ENCODE results near the gene TENM4. TPM values are rescaled to one million over a fixed set of nuclear protein-coding genes. Genes with fewer than 3 reads are reported as not detected.

Gene TENM4
- polyA plus RNA-seq, 1 donor from 2014 or later, result 16.8 TPM

- Histone ChIP-seq H3K9me3 (ENCODE audit: low read length) (no peaks in the 10 kb centered on the region), H3F3A (ENCODE audit: insufficient read depth, low read length, poor library complexity, severe bottlenecking) (peaks cover 7% of the 10 kb centered on the region), H3K36me3 (ENCODE audit: insufficient read depth, low read length) (no peaks in the 10 kb centered on the region), H3K27me3 (ENCODE audit: insufficient read depth, low read depth, low read length) (no peaks in the 10 kb centered on the region), H4K20me1 (ENCODE audit: insufficient read depth) (no peaks in the 10 kb centered on the region), H3K27ac (ENCODE audit: low read length) (peak overlapping the region; percentile 96), H3K9me2 (ENCODE audit: insufficient read depth, low read length) (no peaks in the 10 kb centered on the region), H3K4me3 (ENCODE audit: low read length) (peak overlapping the region; percentile 51), H3K79me2 (replicated peaks; ENCODE audit: insufficient read depth, low read length) (peaks cover 14% of the 10 kb centered on the region), H2AFZ (ENCODE audit: low read depth, low read length) (no peak overlapping the region), H3K4me2 (ENCODE audit: low read length) (peak overlapping the region; percentile 65), H3K9ac (ENCODE audit: low read length) (peak overlapping the region; percentile 63)
- TF ChIP-seq REST (IDR thresholded peaks at IDR 0.05; ENCODE audit: borderline replicate concordance) (peak; percentile 80), EP300 (conservative IDR thresholded peaks at IDR 0.05; ENCODE audit: poor library complexity, severe bottlenecking) (peak; percentile 94), RAD21 (conservative IDR thresholded peaks at IDR 0.05) (peak; percentile 22), MXI1 (conservative IDR thresholded peaks at IDR 0.05; ENCODE audit: poor library complexity, severe bottlenecking) (no peak), POLR2AphosphoS5 (IDR thresholded peaks at IDR 0.05) (peak; percentile 77)
Measured at GRCh38 chr11:79369055-79369454, 71.8 kb downstream of the TENM4 start.

- Histone ChIP-seq H3K9me2 (ENCODE audit: insufficient read depth, low read length) (no peaks in the 10 kb centered on the region), H4K20me1 (ENCODE audit: insufficient read depth) (no peaks in the 10 kb centered on the region), H2AFZ (ENCODE audit: low read depth, low read length) (no peak overlapping the region), H3K4me2 (ENCODE audit: low read length) (peak overlapping the region; percentile 36), H3K9ac (ENCODE audit: low read length) (peak overlapping the region; percentile 63), H3K9me3 (ENCODE audit: low read length) (no peaks in the 10 kb centered on the region), H3K36me3 (ENCODE audit: insufficient read depth, low read length) (no peaks in the 10 kb centered on the region), H3K4me3 (ENCODE audit: low read length) (peak overlapping the region; percentile 51), H3K27me3 (ENCODE audit: insufficient read depth, low read depth, low read length) (no peaks in the 10 kb centered on the region), H3K79me2 (replicated peaks; ENCODE audit: insufficient read depth, low read length) (peaks cover 18% of the 10 kb centered on the region), H3F3A (ENCODE audit: insufficient read depth, low read length, poor library complexity, severe bottlenecking) (peaks cover 7% of the 10 kb centered on the region), H3K27ac (ENCODE audit: low read length) (peak overlapping the region; percentile 96)
- TF ChIP-seq POLR2AphosphoS5 (IDR thresholded peaks at IDR 0.05), result no peak
- no peak for TF ChIP-seq RAD21 (conservative IDR thresholded peaks at IDR 0.05)
- no peak for TF ChIP-seq MXI1 (conservative IDR thresholded peaks at IDR 0.05; ENCODE audit: poor library complexity, severe bottlenecking)
- no peak for TF ChIP-seq TAF1 (IDR thresholded peaks at IDR 0.05; ENCODE audit: low read depth)
Measured at GRCh38 chr11:79367844-79368243, 73.0 kb downstream of the TENM4 start.

- H3K27me3 ChIP-seq (ENCODE audit: insufficient read depth, low read depth, low read length), result no peaks in the 10 kb centered on the region
- peaks cover 18% of the 10 kb centered on the region for H3K79me2 ChIP-seq (replicated peaks; ENCODE audit: insufficient read depth, low read length)
- H2AFZ ChIP-seq (ENCODE audit: low read depth, low read length), result no peak overlapping the region
- H3K27ac ChIP-seq (ENCODE audit: low read length), result peak overlapping the region; percentile 96
- no peaks in the 10 kb centered on the region for H3K36me3 ChIP-seq (ENCODE audit: insufficient read depth, low read length)
- H3K4me3 ChIP-seq (ENCODE audit: low read length), result no peak overlapping the region
- H3K9ac ChIP-seq (ENCODE audit: low read length), result no peak overlapping the region
- no peak for TF ChIP-seq RAD21 (conservative IDR thresholded peaks at IDR 0.05)
- TF ChIP-seq TAF1 (IDR thresholded peaks at IDR 0.05; ENCODE audit: low read depth), result no peak
- TF ChIP-seq EP300 (conservative IDR thresholded peaks at IDR 0.05; ENCODE audit: poor library complexity, severe bottlenecking), result no peak
- no peaks in the 10 kb centered on the region for H3K9me3 ChIP-seq (ENCODE audit: low read length)
- no peaks in the 10 kb centered on the region for H4K20me1 ChIP-seq (ENCODE audit: insufficient read depth)
- no peak overlapping the region for H3K4me2 ChIP-seq (ENCODE audit: low read length)
- H3K9me2 ChIP-seq (ENCODE audit: insufficient read depth, low read length), result no peaks in the 10 kb centered on the region
- peaks cover 7% of the 10 kb centered on the region for H3F3A ChIP-seq (ENCODE audit: insufficient read depth, low read length, poor library complexity, severe bottlenecking)
Measured at GRCh38 chr11:79366218-79366617, 74.6 kb downstream of the TENM4 start.
